B cell (primary cell): ENCODE results near the gene NT5E. TPM values are rescaled to one million over a fixed set of nuclear protein-coding genes. Genes with fewer than 3 reads are reported as not detected.

Experiments
- ATAC-seq: fragments of 200-7000 bp; cut with Tn5 transposase; one replicate; pipeline ENCODE4 v1.10.0; 2021; ENCODE audit warnings: low read depth, mild to moderate bottlenecking, moderate number of reproducible peaks, moderate library complexity
- CTCF ChIA-PET: fragments of 350-600 bp; sonication (Branson Sonifier 250); formaldehyde crosslinking; loops from one replicate; lab custom pipeline; 2021; ENCODE audit warnings: antibody characterized with exemption, inconsistent platforms; lab: Charles Lee
- POLR2A ChIA-PET: fragments of 350-600 bp; sonication (Branson Sonifier 250); formaldehyde crosslinking; loops from one replicate; lab custom pipeline; 2021; ENCODE audit warnings: antibody characterized with exemption; lab: Charles Lee
- DNase-seq: peaks from one replicate; pipeline ENCODE4 v3.0.0; 2013
- H2AFZ ChIP-seq: 2 replicates; pipeline ENCODE4 v1.6.1; 2012; ENCODE audit warnings: mild to moderate bottlenecking, low read depth, low read length; ENCODE audit not compliant: insufficient read depth, poor library complexity, severe bottlenecking
- H3K27ac ChIP-seq, 2 donors: 1 replicate in 1 of 2; 2 replicates in 1 of 2; pipeline ENCODE4 v1.5.1; 2012 to 2013; ENCODE audit warnings: low read length in 2 of 2, mild to moderate bottlenecking in 2 of 2, moderate library complexity in 1 of 2
- H3K27me3 ChIP-seq, 4 experiments: fragments of 200-600 bp in 1 of 4; sonication (generic) in 1 of 4; replicated peaks in 1 of 4; 1 replicate in 2 of 4; 2 replicates in 2 of 4; pipeline versions ENCODE4 v1.6.1 to v1.7.0; 2013 to 2016; ENCODE audit warnings: low read length in 3 of 4, mild to moderate bottlenecking in 2 of 4, mixed read lengths in 1 of 4, moderate library complexity in 1 of 4; ENCODE audit not compliant: insufficient read depth in 4 of 4, control insufficient read depth in 3 of 4; ENCODE audit errors: control extremely low read depth in 1 of 4
- H3K36me3 ChIP-seq, 2 experiments: replicated peaks in 1 of 2; 1 replicate in 1 of 2; 2 replicates in 1 of 2; pipeline versions ENCODE4 v1.6.1 to v1.7.1; 2013; ENCODE audit warnings: low read length in 1 of 2; ENCODE audit not compliant: insufficient read depth in 2 of 2, control insufficient read depth in 1 of 2; ENCODE audit errors: control extremely low read depth in 1 of 2, extremely low read depth in 1 of 2
- H3K4me1 ChIP-seq, 2 donors: fragments of 200-600 bp in 1 of 2; sonication (generic) in 1 of 2; 1 replicate in 1 of 2; 2 replicates in 1 of 2; pipeline versions ENCODE4 v1.5.1 to v1.6.1; 2013 to 2017; ENCODE audit warnings: low read length in 2 of 2; ENCODE audit not compliant: control insufficient read depth in 2 of 2, insufficient read depth in 2 of 2
- H3K4me2 ChIP-seq: replicated peaks from 2 replicates; pipeline ENCODE3; 2012; ENCODE audit warnings: mild to moderate bottlenecking, low read depth, low read length; ENCODE audit not compliant: poor library complexity, severe bottlenecking
- H3K4me3 ChIP-seq, 5 experiments: fragments of 200-600 bp in 1 of 5; sonication (generic) in 1 of 5; 1 replicate in 3 of 5; 2 replicates in 2 of 5; pipeline versions ENCODE4 v1.5.1 to v1.7.0; 2011 to 2016; ENCODE audit warnings: low read length in 4 of 5, mild to moderate bottlenecking in 4 of 5, low read depth in 2 of 5, control low read depth in 1 of 5, moderate library complexity in 1 of 5; ENCODE audit not compliant: insufficient read depth in 1 of 5; ENCODE audit errors: control extremely low read depth in 1 of 5, extremely low read depth in 1 of 5
- H3K79me2 ChIP-seq: fragments of 200-600 bp; sonication (generic); one replicate; pipeline ENCODE4 v1.6.0; 2016; ENCODE audit warnings: low read length; ENCODE audit not compliant: control insufficient read depth, insufficient read depth
- H3K9ac ChIP-seq: fragments of 200-600 bp; sonication (generic); 2 replicates; pipeline ENCODE4 v1.6.1; 2017; ENCODE audit warnings: mild to moderate bottlenecking, low read length, moderate library complexity
- H3K9me3 ChIP-seq, 3 donors: one replicate each; pipeline versions ENCODE4 v1.6.1 to v1.7.1; 2013; ENCODE audit warnings: low read length in 2 of 3; ENCODE audit not compliant: control insufficient read depth in 2 of 3, insufficient read depth in 1 of 3; ENCODE audit errors: control extremely low read depth in 1 of 3
- H4K20me1 ChIP-seq: 2 replicates; pipeline ENCODE4 v1.6.0; 2012; ENCODE audit warnings: mild to moderate bottlenecking, low read length; ENCODE audit not compliant: insufficient read depth, control insufficient read depth, poor library complexity, severe bottlenecking
- H3K27ac Mint-ChIP-seq: one replicate; pipeline ENCODE4 v1.8.0; 2021; ENCODE audit warnings: mixed read lengths
- H3K27me3 Mint-ChIP-seq: one replicate; pipeline ENCODE4 v1.8.0; 2021; ENCODE audit warnings: mixed read lengths
- H3K4me1 Mint-ChIP-seq: one replicate; pipeline ENCODE4 v1.8.0; 2021; ENCODE audit warnings: mixed read lengths
- H3K4me3 Mint-ChIP-seq: one replicate; pipeline ENCODE4 v1.8.0; 2021; ENCODE audit warnings: mixed read lengths
- H3K9me3 Mint-ChIP-seq: one replicate; pipeline ENCODE4 v1.8.0; 2022; ENCODE audit warnings: mixed read lengths; ENCODE audit not compliant: insufficient read depth
- EZH2 ChIP-seq: IDR thresholded peaks from 2 replicates; pipeline ENCODE4 v1.6.1; 2012; ENCODE audit warnings: borderline replicate concordance, low read depth, mild to moderate bottlenecking, moderate library complexity, low read length; ENCODE audit not compliant: insufficient read depth, poor library complexity, severe bottlenecking
- WGBS: methylation state at CpG from one replicate; pipeline ENCODE4 v1.1.5; 2013; ENCODE audit warnings: missing lambda C conversion rate; ENCODE audit not compliant: insufficient coverage; 5-methylcytosine and 5-hydroxymethylcytosine counted together
- intact Hi-C: fragments of 100-400 bp; cut with micrococcal nuclease; formaldehyde crosslinking; loops from one replicate; pipeline ENCODE4 v1.10.0; 2022
- polyA plus RNA-seq: library from polyadenylated mRNA; depleted of rRNA; stranded (reverse); fragments of >200 nt; gene quantifications from 2 replicates; pipeline ENCODE4 v1.2.3, GENCODE V29; 2012
- total RNA-seq, 2 donors: library from RNA; stranded (reverse); fragments of 120-200 nt in 1 of 2; gene quantifications; 1 replicate in 1 of 2; 2 replicates in 1 of 2; pipeline versions ENCODE4 v1.2.3 to v1.2.4, GENCODE V29; 2013 to 2022
- TF ChIP-seq, protein P1 (sequence below): fragments of 200-600 bp; IDR thresholded peaks from one replicate; pipeline ENCODE4 v1.8.0; 2022; ENCODE audit warnings: antibody characterized with exemption, mild to moderate bottlenecking

NT5E gene
- total and polyA plus RNA-seq, 2 donors (not counting 1 experiment from before 2014, with no cell fraction given): 11.6 to 23.2 TPM

DNA sequence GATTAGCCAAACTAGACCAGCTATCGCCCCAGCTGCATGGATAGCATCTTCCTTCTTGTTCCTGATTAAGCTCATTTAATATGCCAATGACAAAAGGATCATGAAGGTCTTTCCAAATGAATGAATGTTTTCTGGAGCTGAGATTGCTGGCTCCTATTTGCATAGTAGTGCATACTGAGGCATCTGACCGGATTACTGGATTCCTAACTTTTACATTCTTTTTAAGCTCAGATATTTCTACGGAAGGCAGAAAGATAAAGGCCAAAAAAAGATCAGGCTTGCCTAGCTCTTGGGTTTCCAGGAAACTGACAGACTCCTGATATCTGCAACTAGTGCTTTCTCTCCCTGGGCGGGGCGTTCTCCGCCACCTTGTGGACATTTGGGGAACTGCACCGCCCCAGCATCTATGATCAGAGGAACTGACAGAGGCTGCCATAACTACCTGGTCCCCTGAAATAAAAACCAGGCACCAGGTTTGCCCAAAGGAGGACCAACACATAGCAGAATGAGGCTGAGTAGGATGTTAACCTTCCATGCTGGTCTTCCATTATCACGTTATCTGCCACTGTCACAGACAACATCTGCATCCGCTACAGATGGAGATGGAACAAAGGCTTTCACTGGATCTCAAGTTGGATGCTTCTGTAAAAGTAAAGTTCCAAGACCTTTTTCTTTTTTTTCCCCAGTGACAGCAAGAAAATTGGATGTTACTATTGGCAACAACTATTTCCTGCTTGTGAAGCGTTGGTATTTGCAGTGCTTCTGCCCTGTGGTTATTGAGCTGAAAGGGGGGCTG lies 33.2 kb downstream of the NT5E start:
- Histone ChIP-seq H3K36me3 (no peaks in the 10 kb centered on the region), H3K4me3 (no peak overlapping the region), H3K79me2 (no peaks in the 10 kb centered on the region), H3K27ac (no peak overlapping the region), H3K4me2 (no peak overlapping the region), H3K9ac (no peak overlapping the region), H3K4me1 (peaks cover 3 to 4% of the 10 kb centered on the region in 2 donors), H3K9me3 (no peaks in the 10 kb centered on the region), H3K27me3 (no peaks in the 10 kb centered on the region), H4K20me1 (no peaks in the 10 kb centered on the region), H2AFZ (no peak overlapping the region)
- Mint-ChIP-seq H3K9me3 (no peaks in the 10 kb centered on the region), H3K4me3 (no peak overlapping the region), H3K27ac (no peak overlapping the region), H3K27me3 (no peaks in the 10 kb centered on the region), H3K4me1 (peaks cover 15% of the 10 kb centered on the region)
- CTCF ChIA-PET: interaction anchor here (0.6 to 14.3 kb wide), 42 partner anchors 8 to 338 kb away, joined by 3 to 224 read pairs (median 4); partner anchors contain the start of gene NT5E
- intact Hi-C loops: loop anchor here (1.0 to 5.0 kb wide), 4 partner anchors 33 to 128 kb away; partner anchors contain the start of gene NT5E
- POLR2A ChIA-PET: no interaction called here
- DNase-seq: peak; percentile 71
- TF ChIP-seq EZH2: no peak
- TF ChIP-seq, protein P1, sequence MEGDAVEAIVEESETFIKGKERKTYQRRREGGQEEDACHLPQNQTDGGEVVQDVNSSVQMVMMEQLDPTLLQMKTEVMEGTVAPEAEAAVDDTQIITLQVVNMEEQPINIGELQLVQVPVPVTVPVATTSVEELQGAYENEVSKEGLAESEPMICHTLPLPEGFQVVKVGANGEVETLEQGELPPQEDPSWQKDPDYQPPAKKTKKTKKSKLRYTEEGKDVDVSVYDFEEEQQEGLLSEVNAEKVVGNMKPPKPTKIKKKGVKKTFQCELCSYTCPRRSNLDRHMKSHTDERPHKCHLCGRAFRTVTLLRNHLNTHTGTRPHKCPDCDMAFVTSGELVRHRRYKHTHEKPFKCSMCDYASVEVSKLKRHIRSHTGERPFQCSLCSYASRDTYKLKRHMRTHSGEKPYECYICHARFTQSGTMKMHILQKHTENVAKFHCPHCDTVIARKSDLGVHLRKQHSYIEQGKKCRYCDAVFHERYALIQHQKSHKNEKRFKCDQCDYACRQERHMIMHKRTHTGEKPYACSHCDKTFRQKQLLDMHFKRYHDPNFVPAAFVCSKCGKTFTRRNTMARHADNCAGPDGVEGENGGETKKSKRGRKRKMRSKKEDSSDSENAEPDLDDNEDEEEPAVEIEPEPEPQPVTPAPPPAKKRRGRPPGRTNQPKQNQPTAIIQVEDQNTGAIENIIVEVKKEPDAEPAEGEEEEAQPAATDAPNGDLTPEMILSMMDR: peak; percentile 99
- peak; percentile 88 for ATAC-seq
- WGBS: 6% methylated on average over 6 of the region's 10 CpGs

- ChIA-PET CTCF (interaction anchor here (0.8 to 14.3 kb wide), 21 partner anchors 9 to 193 kb away, joined by 3 to 224 read pairs (median 6); partner anchors contain the start of gene NT5E), POLR2A (no interaction called here)
- Histone ChIP-seq H3K27ac (no peak overlapping the region), H3K27me3 (no peaks in the 10 kb centered on the region), H4K20me1 (no peaks in the 10 kb centered on the region), H2AFZ (no peak overlapping the region), H3K36me3 (no peaks in the 10 kb centered on the region), H3K4me1 (peaks cover 3 to 4% of the 10 kb centered on the region in 2 donors), H3K9me3 (no peaks in the 10 kb centered on the region), H3K79me2 (no peaks in the 10 kb centered on the region), H3K9ac (no peak overlapping the region), H3K4me2 (no peak overlapping the region), H3K4me3 (no peak overlapping the region)
- Mint-ChIP-seq H3K4me3 (no peak overlapping the region), H3K27me3 (no peaks in the 10 kb centered on the region), H3K4me1 (peaks cover 15% of the 10 kb centered on the region), H3K27ac (no peak overlapping the region), H3K9me3 (no peaks in the 10 kb centered on the region)
- ATAC-seq (no peak), DNase-seq (no peak)
- TF ChIP-seq EZH2: no peak
- TF ChIP-seq, protein P1: no peak
- WGBS: 93% methylated on average over 3 of the region's 4 CpGs
- intact Hi-C loops: loop anchor here (1.0 to 5.0 kb wide), 4 partner anchors 34 to 129 kb away; partner anchors contain the start of gene NT5E
These were observed 34.0 kb downstream of the NT5E start for GRCh38 chr6:85483846-85484245.
